NCI-H2196 (cell line): ENCODE data around the gene TPSB2.
"Not testable (repeated sequence)": the region's sequence is repeated elsewhere in the genome, so short reads cannot be mapped to it uniquely, and the experiment has no call there.

Experiments
- DNase-seq: peaks from one replicate; lab custom pipeline; 2025; ENCODE audit not compliant: unreplicated experiment; lab: John Stamatoyannopoulos, UW

TPSB2 gene

GRCh38 chr16:1262210-1262845 lies 32.3 kb upstream of the TPSB2 start:
- no peak for DNase-seq

- no peak for DNase-seq
These were observed 31.3 kb upstream of the TPSB2 start for GRCh38 chr16:1261131-1261892.

GRCh38 chr16:1260101-1260680 lies 30.2 kb upstream of the TPSB2 start:
- no peak for DNase-seq

GRCh38 chr16:1259760-1260068 lies 29.7 kb upstream of the TPSB2 start:
- DNase-seq = no peak

- no peak for DNase-seq
These were observed 29.1 kb upstream of the TPSB2 start for GRCh38 chr16:1258906-1259759.

GRCh38 chr16:1258225-1258600 lies 28.2 kb upstream of the TPSB2 start:
- no peak for DNase-seq

- no peak for DNase-seq
These were observed 27.7 kb upstream of the TPSB2 start for GRCh38 chr16:1257561-1258224.

- no peak for DNase-seq
These were observed 26.9 kb upstream of the TPSB2 start for GRCh38 chr16:1256874-1257322.

- DNase-seq = not testable (repeated sequence)
These were observed 26.4 kb upstream of the TPSB2 start for GRCh38 chr16:1256296-1256873.

- not testable (repeated sequence) for DNase-seq
These were observed 25.5 kb upstream of the TPSB2 start, which contains the start of gene TPSD1 for GRCh38 chr16:1255276-1256122. TSS of gene TPSD1 (plus strand) at chr16:1256069. CDS start at chr16:1256281, 212 bp downstream.

GRCh38 chr16:1254821-1255220 lies 24.8 kb upstream of the TPSB2 start:
- not testable (repeated sequence) for DNase-seq

- not testable (repeated sequence) for DNase-seq
These were observed 23.8 kb upstream of the TPSB2 start for GRCh38 chr16:1253701-1254364.

GRCh38 chr16:1249031-1249755 lies 19.2 kb upstream of the TPSB2 start:
- DNase-seq = not testable (repeated sequence)

- DNase-seq = not testable (repeated sequence)
These were observed 18.0 kb upstream of the TPSB2 start for GRCh38 chr16:1247903-1248537.

- no peak for DNase-seq
These were observed 15.6 kb upstream of the TPSB2 start for GRCh38 chr16:1245452-1246020.

GRCh38 chr16:1244881-1245280 lies 14.9 kb upstream of the TPSB2 start:
- no peak for DNase-seq
